Activated CD4-positive, alpha-beta T cell treated with anti-CD3 and anti-CD28 coated beads for 24 hours (primary cell): ENCODE data around the gene MAMDC4.

Experiments
- DNase-seq, 2 donors: peaks; one replicate each; pipeline ENCODE4 v3.0.0-alpha.2; 2020; ENCODE audit warnings: low read depth in 2 of 2

MAMDC4 gene

GRCh38 chr9:136849038-136849959, 2.8 kb upstream of the MAMDC4 start, which contains the start of gene PHPT1:
Gene PHPT1, plus strand, starts transcription at chr9:136849409. Its CDS starts 22 bp downstream, at chr9:136849431.
- DNase-seq, result peak; percentile 93

- no peak for DNase-seq
Observed at GRCh38 chr9:136849960-136850865, 1.9 kb upstream of the MAMDC4 start.

- no peak for DNase-seq
Observed at GRCh38 chr9:136850866-136851775, 1.0 kb upstream of the MAMDC4 start.

GRCh38 chr9:136852664-136853595, 784 bp downstream of the MAMDC4 start:
- no peak for DNase-seq

GRCh38 chr9:136853596-136854112, 1.5 kb downstream of the MAMDC4 start:
- DNase-seq, result no peak

GRCh38 chr9:136854113-136854841, 2.1 kb downstream of the MAMDC4 start:
- DNase-seq, result no peak

- no peak for DNase-seq
Observed at GRCh38 chr9:136854842-136855460, 2.8 kb downstream of the MAMDC4 start.

GRCh38 chr9:136855461-136856078, 3.4 kb downstream of the MAMDC4 start:
- no peak for DNase-seq

- no peak for DNase-seq
Observed at GRCh38 chr9:136856079-136856476, 3.9 kb downstream of the MAMDC4 start.

- no peak for DNase-seq
Observed at GRCh38 chr9:136856541-136857141, 4.5 kb downstream of the MAMDC4 start.

GRCh38 chr9:136857166-136857565, 5.0 kb downstream of the MAMDC4 start:
- DNase-seq, result no peak

GRCh38 chr9:136857581-136858412, 5.7 kb downstream of the MAMDC4 start:
- DNase-seq, result no peak

GRCh38 chr9:136858452-136858843, 6.3 kb downstream of the MAMDC4 start:
- DNase-seq, result no peak

- DNase-seq, result no peak
Observed at GRCh38 chr9:136858844-136859757, 7.0 kb downstream of the MAMDC4 start.

GRCh38 chr9:136860529-136860928, 8.4 kb downstream of the MAMDC4 start:
- DNase-seq, result no peak
